ENCODE measurements around the gene ADORA3. TPM values are rescaled to one million over a fixed set of nuclear protein-coding genes. Genes with fewer than 3 reads are reported as not detected.

ADORA3 gene
- total and polyA plus RNA-seq, 2 donors (not counting 3 experiments of a cell fraction or from before 2014, with no cell fraction given), result 0.31 TPM; not detected in 1

GRCh38 chr1:111475701-111476100 lies 27.7 kb downstream of the ADORA3 start:
- Histone ChIP-seq H3K27ac (ENCODE audit: insufficient read depth, low read depth, low read length) (no peak overlapping the region), H2AFZ (ENCODE audit: low read depth, low read length) (no peak overlapping the region), H3K9me3 (replicated peaks; ENCODE audit: control insufficient read depth, insufficient read depth, low read length) (no peaks in the 10 kb centered on the region), H3K4me1 (ENCODE audit: control insufficient read depth, extremely low read depth, insufficient read depth, low read length) (peaks cover 13% of the 10 kb centered on the region), H3K9ac (replicated peaks; ENCODE audit: extremely low read depth, insufficient read depth, low read length) (no peak overlapping the region), H4K20me1 (replicated peaks; ENCODE audit: control insufficient read depth, extremely low read depth, insufficient read depth, low read length) (no peaks in the 10 kb centered on the region), H3K4me2 (ENCODE audit: insufficient read depth, low read length) (no peak overlapping the region), H3K79me2 (ENCODE audit: control insufficient read depth, insufficient read depth, low read length) (no peaks in the 10 kb centered on the region), H3K27me3 (ENCODE audit: control insufficient read depth in 2 of 2, insufficient read depth in 2 of 2, low read length in 2 of 2) (no peaks in the 10 kb centered on the region), H3K4me3 (replicated peaks in 1 of 3; ENCODE audit: insufficient read depth in 1 of 3, low read depth in 1 of 3, low read length in 3 of 3) (no peak overlapping the region), H3K9me1 (replicated peaks; ENCODE audit: control insufficient read depth, extremely low read depth, insufficient read depth, low read length) (no peaks in the 10 kb centered on the region), H3K36me3 (ENCODE audit: control insufficient read depth in 2 of 2, extremely low read depth in 1 of 2, insufficient read depth in 2 of 2, low read length in 2 of 2) (no peaks in the 10 kb centered on the region)
- FAIRE-seq (no peak), DNase-seq (ENCODE audit: low read depth, low spot score) (no peak)
- intact Hi-C loops (cut with micrococcal nuclease) (no loop called here), dilution Hi-C loops (cut with MboI; ENCODE audit: extremely low pct_ligation_motif_present, low sequenced_read_pairs) (no loop called here)
- ChIA-PET POLR2A (no interaction called here), CTCF (interaction anchor here (4.1 kb wide), 1 partner anchor 32 kb away, joined by 15 read pairs; no protein-coding TSS in a partner anchor)
- TF ChIP-seq POLR2AphosphoS5 (IDR thresholded peaks at IDR 0.05; ENCODE audit: insufficient read depth, low read depth, low read length) (no peak), MAX (IDR thresholded peaks at IDR 0.05; ENCODE audit: insufficient read depth, insufficient read length) (no peak), EZH2 (IDR thresholded peaks at IDR 0.05; ENCODE audit: borderline replicate concordance, low read depth, low read length, severe bottlenecking) (no peak), POLR2A (IDR thresholded peaks at IDR 0.05; ENCODE audit: low read depth, low read length) (no peak)
- no TSS peak for BruUV-seq (replicated peaks)

- peak overlapping the region; percentile 27 for H2AFZ ChIP-seq (ENCODE audit: low read depth, low read length)
- H3K4me3 ChIP-seq (replicated peaks in 1 of 3; ENCODE audit: insufficient read depth in 1 of 3, low read depth in 1 of 3, low read length in 3 of 3), result no peak overlapping the region
- DNase-seq (ENCODE audit: low read depth, low spot score), result no peak
- peaks cover 13% of the 10 kb centered on the region for H3K4me1 ChIP-seq (ENCODE audit: control insufficient read depth, extremely low read depth, insufficient read depth, low read length)
- intact Hi-C loops (cut with micrococcal nuclease) (no loop called here), dilution Hi-C loops (cut with MboI; ENCODE audit: extremely low pct_ligation_motif_present, low sequenced_read_pairs) (no loop called here)
- H3K9me1 ChIP-seq (replicated peaks; ENCODE audit: control insufficient read depth, extremely low read depth, insufficient read depth, low read length), result no peaks in the 10 kb centered on the region
- H3K9me3 ChIP-seq (replicated peaks; ENCODE audit: control insufficient read depth, insufficient read depth, low read length), result no peaks in the 10 kb centered on the region
- TF ChIP-seq MAX (IDR thresholded peaks at IDR 0.05; ENCODE audit: insufficient read depth, insufficient read length) (no peak), POLR2A (IDR thresholded peaks at IDR 0.05; ENCODE audit: low read depth, low read length) (no peak), CTCF (IDR thresholded peaks at IDR 0.05; ENCODE audit: extremely low read depth in 1 of 2, insufficient read depth in 1 of 2, low read depth in 1 of 2, low read length in 2 of 2) (no peak), FOS (IDR thresholded peaks at IDR 0.05; ENCODE audit: borderline replicate concordance, insufficient read depth, low read length) (no peak), GATA2 (IDR thresholded peaks at IDR 0.05; ENCODE audit: insufficient read depth, insufficient read length, low read depth, low read length) (no peak), EZH2 (IDR thresholded peaks at IDR 0.05; ENCODE audit: borderline replicate concordance, low read depth, low read length, severe bottlenecking) (no peak), MYC (IDR thresholded peaks at IDR 0.05; ENCODE audit: low read depth, low read length) (no peak), POLR2AphosphoS5 (IDR thresholded peaks at IDR 0.05; ENCODE audit: insufficient read depth, low read depth, low read length) (no peak), JUN (IDR thresholded peaks at IDR 0.05; ENCODE audit: borderline replicate concordance, insufficient read depth, insufficient read length, low read depth) (no peak)
- no TSS peak for BruUV-seq (replicated peaks)
- no peak overlapping the region for H3K27ac ChIP-seq (ENCODE audit: insufficient read depth, low read depth, low read length)
- no peak overlapping the region for H3K9ac ChIP-seq (replicated peaks; ENCODE audit: extremely low read depth, insufficient read depth, low read length)
- H3K27me3 ChIP-seq (ENCODE audit: control insufficient read depth in 2 of 2, insufficient read depth in 2 of 2, low read length in 2 of 2), result no peaks in the 10 kb centered on the region
- H3K4me2 ChIP-seq (ENCODE audit: insufficient read depth, low read length), result peak overlapping the region; percentile 93
- POLR2A ChIA-PET, result interaction anchor here (0.7 kb wide), 1 partner anchor 244 kb away, joined by 4 read pairs; no protein-coding TSS in a partner anchor
- no peak for FAIRE-seq
- CTCF ChIA-PET, result interaction anchor here (1.0 to 4.1 kb wide), 6 partner anchors 13 to 339 kb away, joined by 3 to 15 read pairs (median 5); no protein-coding TSS in a partner anchor
- H4K20me1 ChIP-seq (replicated peaks; ENCODE audit: control insufficient read depth, extremely low read depth, insufficient read depth, low read length), result no peaks in the 10 kb centered on the region
- no peaks in the 10 kb centered on the region for H3K36me3 ChIP-seq (ENCODE audit: control insufficient read depth in 2 of 2, extremely low read depth in 1 of 2, insufficient read depth in 2 of 2, low read length in 2 of 2)
- no peaks in the 10 kb centered on the region for H3K79me2 ChIP-seq (ENCODE audit: control insufficient read depth, insufficient read depth, low read length)
These were observed 28.9 kb downstream of the ADORA3 start for GRCh38 chr1:111474521-111474920.
